Stimulated activated CD8-positive, alpha-beta memory T cell treated with anti-CD3 and anti-CD28 coated beads, Interleukin-12 subunit alpha, Interleukin-12 subunit beta, amount 100 ng/mL, for 24 hours (primary cell): ENCODE results near the gene BCL6B.
A peak's percentile ranks its signal among the peaks of the same experiment; 100 is the strongest.
"Not testable (repeated sequence)": the region's sequence is repeated elsewhere in the genome, so short reads cannot be mapped to it uniquely, and the experiment has no call there.

Experiments used
- DNase-seq: peaks from one replicate; pipeline ENCODE4 v3.0.0-alpha.2; 2020; ENCODE audit errors: extremely low read depth

BCL6B gene

DNA sequence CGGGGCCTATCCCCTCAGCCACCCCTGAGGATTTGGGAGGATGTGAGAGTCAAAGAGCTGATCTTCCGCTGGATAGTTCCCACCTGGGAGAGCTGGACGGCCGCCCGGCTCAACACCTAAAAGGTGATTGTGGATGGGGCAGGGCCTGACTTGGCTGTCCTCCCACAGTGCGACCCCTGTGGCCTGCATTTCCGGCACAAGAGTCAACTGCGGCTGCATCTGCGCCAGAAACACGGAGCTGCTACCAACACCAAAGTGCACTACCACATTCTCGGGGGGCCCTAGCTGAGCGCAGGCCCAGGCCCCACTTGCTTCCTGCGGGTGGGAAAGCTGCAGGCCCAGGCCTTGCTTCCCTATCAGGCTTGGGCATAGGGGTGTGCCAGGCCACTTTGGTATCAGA, 4.5 kb downstream of the BCL6B start:
- DNase-seq = no peak

DNA sequence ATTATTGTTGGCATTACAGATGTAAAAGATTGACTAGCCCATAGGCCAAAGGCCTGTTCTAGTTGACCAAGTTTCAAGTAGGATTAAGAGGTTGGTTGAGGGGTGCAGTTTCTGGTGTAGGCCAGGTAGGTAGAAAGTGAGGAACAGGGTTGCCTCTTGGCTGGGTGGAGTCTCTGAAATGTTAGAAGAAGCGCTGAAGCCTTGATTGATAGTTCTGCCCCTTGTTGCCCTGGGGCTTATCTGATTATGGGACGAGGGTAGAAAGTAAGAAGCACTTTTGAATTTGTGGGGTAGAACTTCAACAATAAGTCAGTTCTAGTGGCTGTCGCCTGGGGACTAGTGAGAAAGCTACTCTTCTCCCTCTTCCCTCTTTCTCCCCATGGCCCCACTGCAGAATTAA, 6.2 kb downstream of the BCL6B start:
- no peak for DNase-seq

- no peak for DNase-seq
Observed at GRCh38 chr17:7029659-7030058, 6.8 kb downstream of the BCL6B start.

- no peak for DNase-seq
Observed at GRCh38 chr17:7034955-7035590, 12.2 kb downstream of the BCL6B start.

DNA sequence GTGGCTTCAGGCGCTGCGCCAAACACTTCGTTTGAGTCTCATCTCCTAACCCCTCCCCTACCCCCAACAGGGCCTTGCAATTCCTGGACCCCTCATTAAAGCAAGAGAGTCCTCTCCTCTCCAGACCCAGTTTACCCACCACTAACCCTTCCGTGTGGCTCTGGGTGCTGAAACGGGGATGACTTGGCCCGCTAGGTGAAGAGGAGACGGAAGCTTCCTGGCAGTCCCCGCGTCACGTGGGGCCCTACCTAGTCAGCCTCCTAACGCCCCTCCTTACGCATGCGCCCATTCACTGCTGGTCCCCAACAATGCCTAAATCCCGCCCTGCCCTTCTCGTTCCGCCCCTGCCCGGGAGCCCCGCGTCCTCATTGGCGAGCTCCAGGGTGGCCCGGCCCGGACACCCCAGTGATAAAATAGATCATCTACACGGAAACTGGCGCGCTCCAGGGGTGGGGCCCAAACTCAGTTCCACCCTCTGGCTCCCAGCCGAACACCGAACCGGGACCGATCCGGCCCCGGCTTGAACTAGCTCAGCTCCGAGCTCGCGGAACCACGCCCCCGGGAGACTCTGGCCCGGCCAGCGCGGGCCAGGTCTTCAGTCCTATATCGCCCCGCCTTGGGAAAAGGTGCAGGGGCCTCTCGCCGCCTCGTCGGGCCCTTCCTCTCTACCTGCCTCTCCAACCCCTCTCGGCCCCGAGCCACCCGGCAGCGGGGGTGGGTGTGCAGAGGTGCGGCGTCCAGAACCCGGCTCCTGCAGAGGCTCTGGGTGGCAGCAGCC, 12.9 kb downstream of the BCL6B start, which contains the start of gene SLC16A13:
TSS of gene SLC16A13 (plus strand) at position 425 of the 778 bp plus-strand sequence. CDS start 368 bp downstream, outside the sequence.
- DNase-seq = peak; percentile 94

- DNase-seq = no peak
Observed at GRCh38 chr17:7038025-7038862, 15.4 kb downstream of the BCL6B start.

DNA sequence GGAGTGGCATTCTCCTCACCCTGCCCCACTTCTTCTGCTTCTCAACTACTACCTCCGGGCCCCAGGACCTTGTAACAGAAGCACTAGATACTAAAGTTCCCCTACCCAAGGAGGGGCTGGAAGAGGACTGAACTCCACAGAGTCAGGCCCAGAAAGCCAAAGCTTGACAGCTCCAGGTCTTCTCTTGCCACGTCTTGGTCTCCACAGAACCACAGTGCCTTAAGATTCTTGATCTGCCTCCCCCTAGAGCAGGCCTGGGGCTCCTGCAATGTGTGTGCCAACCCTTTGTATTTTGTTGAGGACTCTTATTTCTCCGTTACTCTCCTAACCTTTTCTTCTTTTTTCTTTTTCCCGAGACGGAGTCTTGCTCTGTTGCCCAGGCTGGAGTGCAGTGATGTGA, 17.0 kb downstream of the BCL6B start:
- DNase-seq = no peak

- DNase-seq = no peak
Observed at GRCh38 chr17:7041607-7042500, 19.0 kb downstream of the BCL6B start.

DNA sequence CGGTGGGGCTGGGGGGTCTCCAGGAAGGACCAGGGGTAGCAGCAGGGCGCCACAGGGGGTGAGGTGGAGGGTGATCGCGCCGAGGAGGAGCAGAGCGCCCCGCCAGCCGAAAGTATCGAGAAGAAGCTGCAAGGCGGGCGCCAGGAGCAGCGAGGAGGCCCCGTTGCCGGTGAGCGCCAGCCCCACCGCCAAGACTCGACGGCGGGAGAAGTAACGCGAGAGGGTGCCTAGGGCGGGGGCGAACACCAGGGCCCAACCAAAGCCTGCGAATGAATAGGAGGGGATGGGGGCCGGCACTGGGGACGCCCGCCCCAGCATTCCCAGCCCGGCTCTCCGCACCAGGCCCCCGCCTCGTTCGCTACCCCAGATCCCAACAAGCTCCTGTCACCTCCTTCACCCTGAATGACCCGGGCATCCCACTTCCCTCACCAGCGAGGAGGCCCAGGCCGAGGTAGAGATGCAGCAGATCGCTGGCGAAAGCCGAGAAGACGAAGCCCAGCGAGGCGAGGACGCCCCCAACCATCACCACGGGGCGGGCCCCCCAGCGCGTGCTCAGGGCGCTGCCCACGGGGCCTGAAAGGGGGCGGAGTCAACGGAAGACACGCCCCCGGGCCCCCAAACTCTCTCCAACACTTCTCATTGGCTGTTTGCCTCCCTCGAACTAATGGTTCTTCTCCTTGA, 19.8 kb downstream of the BCL6B start:
- no peak for DNase-seq

DNA sequence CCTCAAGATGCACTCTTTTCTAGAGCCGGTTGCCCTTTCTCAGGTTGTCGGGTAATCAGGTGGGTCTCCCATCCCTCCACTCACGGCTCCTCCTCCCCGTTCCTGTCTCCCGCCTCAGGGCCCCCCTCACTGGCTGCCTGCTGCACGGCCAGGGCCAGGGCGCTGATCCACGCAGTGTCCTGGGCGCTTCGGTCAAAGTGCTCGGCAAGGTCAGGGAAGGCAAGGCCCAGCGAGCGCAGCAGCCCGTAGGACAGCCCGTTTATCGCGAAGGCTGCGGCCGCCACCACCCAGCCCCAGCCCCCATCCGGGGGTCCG, 20.3 kb downstream of the BCL6B start:
- DNase-seq = no peak

GRCh38 chr17:7043497-7044198, 20.8 kb downstream of the BCL6B start, which contains the start of gene SLC16A11:
Gene SLC16A11, minus strand, starts transcription at chr17:7044092. Its CDS starts 579 bp downstream, at chr17:7043513.
- DNase-seq = no peak

- no peak for DNase-seq
Observed at GRCh38 chr17:7045492-7046126, 22.8 kb downstream of the BCL6B start.

DNA sequence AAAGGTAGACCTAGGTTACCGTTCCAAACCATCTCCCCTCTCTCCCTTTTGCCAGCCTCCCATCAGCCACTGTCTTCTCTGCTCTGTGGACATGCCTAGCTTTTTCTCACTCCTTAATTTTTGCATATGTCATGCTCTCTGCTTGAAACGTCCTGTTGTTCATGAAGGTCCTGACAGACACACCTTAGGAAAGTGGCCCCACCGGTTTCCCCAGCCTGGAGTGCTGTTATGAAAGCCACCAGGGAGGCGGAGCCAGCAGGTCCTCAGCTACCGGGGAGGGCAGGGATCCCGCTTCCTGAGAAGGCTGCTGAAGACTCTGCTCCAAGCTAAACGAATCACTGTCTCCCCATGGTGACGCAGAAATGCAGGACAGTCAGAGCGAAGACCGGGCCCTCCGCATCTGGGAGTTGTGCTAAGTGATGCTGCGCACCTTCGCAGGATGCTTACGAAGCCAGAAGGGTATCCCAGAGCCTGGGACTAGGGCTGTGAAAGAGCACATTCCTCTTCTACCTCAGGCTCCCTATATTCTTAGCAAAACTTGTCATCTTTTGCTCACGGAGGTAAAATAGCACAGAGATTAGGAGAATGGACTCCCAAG, 23.4 kb downstream of the BCL6B start:
- DNase-seq = no peak

DNA sequence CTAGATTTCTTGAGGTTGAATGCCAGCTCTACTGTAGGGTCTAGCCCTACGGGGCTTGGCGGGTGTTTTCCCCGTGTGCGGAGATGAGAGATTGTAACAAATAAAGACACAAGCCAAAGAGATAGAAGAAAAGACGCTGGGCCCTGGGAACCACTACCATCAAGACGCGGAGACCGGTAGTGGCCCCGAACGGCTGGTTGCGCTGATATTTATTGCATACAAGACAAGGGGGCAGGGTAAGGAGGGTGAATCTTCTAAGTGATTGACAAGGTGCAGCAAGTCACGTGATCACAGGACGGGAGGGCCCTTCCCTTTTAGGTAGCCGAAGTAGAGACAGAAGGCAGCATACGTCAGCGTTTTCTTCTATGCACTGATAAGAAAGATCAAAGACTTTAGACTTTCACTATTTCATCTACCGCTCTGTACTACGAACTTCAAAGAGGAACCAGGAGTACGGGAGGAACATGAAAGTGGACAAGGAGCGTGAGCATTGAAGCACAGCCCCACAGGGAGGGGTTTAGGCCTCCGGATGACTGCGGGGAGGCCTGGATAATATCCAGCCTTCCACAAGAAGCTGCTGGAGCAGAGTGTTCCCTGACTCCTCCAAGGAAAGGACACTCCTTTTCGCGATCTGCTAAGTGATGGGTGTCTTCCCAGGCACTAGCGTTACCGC, 24.0 kb downstream of the BCL6B start:
- not testable (repeated sequence) for DNase-seq

DNA sequence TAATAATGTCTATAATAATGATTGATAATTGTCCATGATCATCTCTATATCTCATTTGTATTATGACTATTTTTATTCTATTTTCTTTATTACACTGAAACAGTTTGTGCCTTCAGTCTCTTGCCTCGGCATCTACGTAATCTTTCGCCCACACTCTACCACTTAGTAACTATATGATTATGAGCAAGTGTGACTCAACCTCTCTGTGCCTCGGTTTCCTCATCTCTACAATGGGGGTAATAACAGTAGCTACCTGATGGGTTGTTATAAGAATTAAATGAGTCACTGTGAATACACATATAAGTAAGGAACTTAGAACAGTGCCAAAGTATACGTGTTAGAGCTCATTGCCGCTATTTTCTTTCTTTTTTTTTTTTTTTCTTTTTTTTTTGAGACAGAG, 24.7 kb downstream of the BCL6B start:
- DNase-seq = no peak

- no peak for DNase-seq
Observed at GRCh38 chr17:7048968-7049367, 26.1 kb downstream of the BCL6B start.

DNA sequence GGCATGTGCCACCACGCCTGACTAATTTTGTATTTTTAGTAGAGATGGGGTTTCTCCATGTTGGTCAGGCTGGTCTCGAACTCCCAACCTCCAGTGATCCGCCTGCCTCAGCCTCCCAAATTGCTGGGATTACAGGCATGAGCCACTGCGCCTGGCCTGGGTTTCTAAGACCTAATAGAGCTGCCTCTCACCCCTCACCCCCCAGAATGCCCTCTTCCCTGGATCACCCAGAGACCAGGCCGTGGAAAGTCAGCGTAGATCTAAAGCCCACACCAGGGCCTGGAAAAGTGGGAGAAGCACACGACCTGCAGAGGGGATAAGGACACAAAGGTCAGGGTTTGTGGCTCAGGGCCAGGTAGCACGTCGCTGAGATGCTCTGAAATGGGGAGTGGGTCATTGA, 27.7 kb downstream of the BCL6B start:
- not testable (repeated sequence) for DNase-seq

GRCh38 chr17:7056386-7056785, 33.5 kb downstream of the BCL6B start:
- DNase-seq = no peak
